ENCODE results near the gene SEC61B.

SEC61B gene

DNA sequence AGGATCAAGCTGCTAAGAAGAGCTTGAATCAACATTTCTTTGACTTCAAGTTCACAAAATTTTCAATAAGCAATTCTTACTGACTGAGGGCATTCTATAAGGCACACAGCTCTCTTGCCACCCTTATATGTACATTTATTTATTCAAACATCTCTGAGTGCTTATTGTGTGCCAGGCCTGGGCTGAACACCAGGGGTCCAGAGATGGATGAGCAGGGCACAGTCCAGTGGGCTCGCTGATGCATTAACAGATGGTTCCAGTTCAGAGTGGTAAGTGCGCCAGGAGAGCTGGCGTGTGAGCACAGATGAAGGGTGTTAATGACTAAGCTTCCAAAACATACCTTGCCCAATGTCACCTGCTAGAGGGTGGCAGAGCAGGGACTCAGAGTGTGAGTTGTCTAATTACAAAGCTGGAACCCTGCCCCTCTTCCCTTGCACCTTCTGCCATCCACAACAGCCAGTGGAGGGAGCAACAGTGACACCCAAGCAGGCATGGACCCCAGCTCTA is 24.9 kb upstream of the SEC61B start:
- peaks cover 5% of the 10 kb centered on the region for H3K27me3 ChIP-seq (ENCODE audit: control insufficient read depth, insufficient read depth, low read length)
- H3K4me1 ChIP-seq (ENCODE audit: control insufficient read depth, insufficient read depth, low read length), result no peaks in the 10 kb centered on the region
- H3K9me3 ChIP-seq (ENCODE audit: control insufficient read depth, low read length), result no peaks in the 10 kb centered on the region
- H3K36me3 ChIP-seq (ENCODE audit: control insufficient read depth, insufficient read depth, low read length), result no peaks in the 10 kb centered on the region
- H3K4me3 ChIP-seq (ENCODE audit: low read length), result no peak overlapping the region
- no peak overlapping the region for H3K9ac ChIP-seq (ENCODE audit: low read length)

DNA sequence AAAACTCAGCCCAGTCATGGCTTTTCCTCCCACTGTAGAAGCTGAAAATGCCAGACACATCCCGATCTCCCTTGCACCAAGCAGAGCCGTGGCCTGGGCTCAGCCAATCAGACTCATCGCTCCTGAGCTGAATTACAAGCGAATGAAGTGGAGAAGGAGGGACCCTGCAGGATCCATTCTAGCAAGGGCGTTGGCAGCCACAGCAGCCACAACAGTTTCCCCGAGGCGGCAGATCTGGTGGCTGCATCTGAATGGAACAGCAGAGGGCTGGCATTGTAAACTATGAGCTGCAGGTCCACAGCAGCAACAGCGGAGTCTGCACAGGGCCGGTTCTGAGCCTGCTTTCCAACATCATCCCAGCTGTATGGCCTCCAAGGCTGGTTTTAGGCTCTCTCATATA is 24.1 kb upstream of the SEC61B start:
- Histone ChIP-seq H3K4me3 (ENCODE audit: low read length) (no peak overlapping the region), H3K9me3 (ENCODE audit: control insufficient read depth, low read length) (no peaks in the 10 kb centered on the region), H3K36me3 (ENCODE audit: control insufficient read depth, insufficient read depth, low read length) (no peaks in the 10 kb centered on the region), H3K4me1 (ENCODE audit: control insufficient read depth, insufficient read depth, low read length) (no peaks in the 10 kb centered on the region), H3K27me3 (ENCODE audit: control insufficient read depth, insufficient read depth, low read length) (peaks cover 5% of the 10 kb centered on the region), H3K9ac (ENCODE audit: low read length) (no peak overlapping the region)

GRCh38 chr9:99199938-99200539 is 22.0 kb upstream of the SEC61B start:
- Histone ChIP-seq H3K4me1 (ENCODE audit: control insufficient read depth, insufficient read depth, low read length) (no peaks in the 10 kb centered on the region), H3K36me3 (ENCODE audit: control insufficient read depth, insufficient read depth, low read length) (no peaks in the 10 kb centered on the region), H3K27me3 (ENCODE audit: control insufficient read depth, insufficient read depth, low read length) (no peaks in the 10 kb centered on the region), H3K9ac (ENCODE audit: low read length) (no peak overlapping the region), H3K9me3 (ENCODE audit: control insufficient read depth, low read length) (no peaks in the 10 kb centered on the region), H3K4me3 (ENCODE audit: low read length) (no peak overlapping the region)

GRCh38 chr9:99201603-99202002 is 20.5 kb upstream of the SEC61B start:
- H3K27me3 ChIP-seq (ENCODE audit: control insufficient read depth, insufficient read depth, low read length), result no peaks in the 10 kb centered on the region
- no peak overlapping the region for H3K4me3 ChIP-seq (ENCODE audit: low read length)
- no peaks in the 10 kb centered on the region for H3K4me1 ChIP-seq (ENCODE audit: control insufficient read depth, insufficient read depth, low read length)
- no peaks in the 10 kb centered on the region for H3K9me3 ChIP-seq (ENCODE audit: control insufficient read depth, low read length)
- no peaks in the 10 kb centered on the region for H3K36me3 ChIP-seq (ENCODE audit: control insufficient read depth, insufficient read depth, low read length)
- no peak overlapping the region for H3K9ac ChIP-seq (ENCODE audit: low read length)

- H3K9me3 ChIP-seq (ENCODE audit: control insufficient read depth, low read length), result no peaks in the 10 kb centered on the region
- H3K4me3 ChIP-seq (ENCODE audit: low read length), result no peak overlapping the region
- no peak overlapping the region for H3K9ac ChIP-seq (ENCODE audit: low read length)
- no peaks in the 10 kb centered on the region for H3K27me3 ChIP-seq (ENCODE audit: control insufficient read depth, insufficient read depth, low read length)
- H3K36me3 ChIP-seq (ENCODE audit: control insufficient read depth, insufficient read depth, low read length), result no peaks in the 10 kb centered on the region
- H3K4me1 ChIP-seq (ENCODE audit: control insufficient read depth, insufficient read depth, low read length), result no peaks in the 10 kb centered on the region
Measured at GRCh38 chr9:99210572-99210971, 11.5 kb upstream of the SEC61B start.

DNA sequence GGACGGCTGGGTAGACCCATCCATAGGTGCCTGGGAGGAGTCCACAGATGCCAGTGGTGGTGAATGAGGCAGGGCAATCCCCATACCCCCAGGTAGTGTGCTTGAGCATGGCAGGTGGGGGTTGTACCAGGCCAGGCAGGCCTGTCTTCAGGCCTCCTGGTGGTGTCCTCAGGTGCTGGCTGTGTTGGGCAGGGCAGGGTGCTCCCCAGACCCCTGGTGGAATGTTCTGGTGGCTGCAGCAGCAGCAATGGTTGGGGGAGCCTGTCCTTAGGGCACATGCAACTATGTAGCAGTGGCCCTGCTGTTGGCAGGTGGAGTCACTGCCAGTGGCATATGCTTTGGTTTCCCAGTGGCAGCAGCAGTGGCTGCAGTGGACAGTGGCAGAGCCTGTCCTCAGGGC is 10.3 kb upstream of the SEC61B start:
- H3K36me3 ChIP-seq (ENCODE audit: control insufficient read depth, insufficient read depth, low read length), result no peaks in the 10 kb centered on the region
- no peaks in the 10 kb centered on the region for H3K4me1 ChIP-seq (ENCODE audit: control insufficient read depth, insufficient read depth, low read length)
- no peaks in the 10 kb centered on the region for H3K9me3 ChIP-seq (ENCODE audit: control insufficient read depth, low read length)
- no peak overlapping the region for H3K9ac ChIP-seq (ENCODE audit: low read length)
- no peaks in the 10 kb centered on the region for H3K27me3 ChIP-seq (ENCODE audit: control insufficient read depth, insufficient read depth, low read length)
- no peak overlapping the region for H3K4me3 ChIP-seq (ENCODE audit: low read length)

DNA sequence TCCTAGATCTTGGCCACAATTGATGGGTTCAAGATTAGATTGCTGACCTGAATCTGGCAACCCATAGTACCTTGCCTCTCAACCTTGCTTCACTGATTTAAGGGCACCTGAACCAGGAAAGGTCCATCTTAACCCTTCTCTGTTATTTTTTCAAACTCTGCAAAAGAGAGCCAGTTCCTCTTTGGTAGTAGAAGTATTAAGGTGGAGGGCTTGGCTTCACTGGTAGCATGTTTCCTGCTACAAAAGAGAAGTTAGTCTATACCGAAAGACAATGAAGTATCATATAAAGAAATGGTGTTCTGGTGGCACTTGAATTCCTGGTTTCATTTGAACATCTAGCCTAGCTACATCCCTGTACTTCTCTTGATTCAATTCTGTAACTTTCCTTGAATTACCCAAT is 8.9 kb upstream of the SEC61B start:
- no peaks in the 10 kb centered on the region for H3K4me1 ChIP-seq (ENCODE audit: control insufficient read depth, insufficient read depth, low read length)
- no peaks in the 10 kb centered on the region for H3K27me3 ChIP-seq (ENCODE audit: control insufficient read depth, insufficient read depth, low read length)
- H3K4me3 ChIP-seq (ENCODE audit: low read length), result no peak overlapping the region
- H3K9ac ChIP-seq (ENCODE audit: low read length), result no peak overlapping the region
- H3K9me3 ChIP-seq (ENCODE audit: control insufficient read depth, low read length), result no peaks in the 10 kb centered on the region
- no peaks in the 10 kb centered on the region for H3K36me3 ChIP-seq (ENCODE audit: control insufficient read depth, insufficient read depth, low read length)

DNA sequence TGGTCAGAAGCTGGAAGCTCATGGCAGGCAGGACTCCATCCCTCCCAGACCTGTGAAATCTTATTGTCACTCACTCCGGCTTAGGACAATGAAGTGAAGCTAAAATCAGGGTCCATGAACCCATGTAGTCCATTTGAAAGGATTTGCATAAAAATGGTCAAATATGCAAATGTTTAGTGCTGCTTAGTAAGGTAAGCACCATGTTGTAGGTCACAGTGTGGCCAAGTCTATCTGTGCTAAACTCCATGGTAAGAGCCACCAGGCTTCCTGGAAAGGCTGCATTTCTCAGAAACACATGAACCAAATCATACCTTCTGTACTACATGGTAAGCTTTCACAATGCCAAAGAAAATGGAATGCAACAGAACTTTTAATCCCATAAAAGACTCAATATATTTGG is 6.0 kb upstream of the SEC61B start:
- H3K9me3 ChIP-seq (ENCODE audit: control insufficient read depth, low read length), result no peaks in the 10 kb centered on the region
- no peaks in the 10 kb centered on the region for H3K4me1 ChIP-seq (ENCODE audit: control insufficient read depth, insufficient read depth, low read length)
- no peaks in the 10 kb centered on the region for H3K36me3 ChIP-seq (ENCODE audit: control insufficient read depth, insufficient read depth, low read length)
- H3K9ac ChIP-seq (ENCODE audit: low read length), result no peak overlapping the region
- H3K4me3 ChIP-seq (ENCODE audit: low read length), result no peak overlapping the region
- H3K27me3 ChIP-seq (ENCODE audit: control insufficient read depth, insufficient read depth, low read length), result no peaks in the 10 kb centered on the region

DNA sequence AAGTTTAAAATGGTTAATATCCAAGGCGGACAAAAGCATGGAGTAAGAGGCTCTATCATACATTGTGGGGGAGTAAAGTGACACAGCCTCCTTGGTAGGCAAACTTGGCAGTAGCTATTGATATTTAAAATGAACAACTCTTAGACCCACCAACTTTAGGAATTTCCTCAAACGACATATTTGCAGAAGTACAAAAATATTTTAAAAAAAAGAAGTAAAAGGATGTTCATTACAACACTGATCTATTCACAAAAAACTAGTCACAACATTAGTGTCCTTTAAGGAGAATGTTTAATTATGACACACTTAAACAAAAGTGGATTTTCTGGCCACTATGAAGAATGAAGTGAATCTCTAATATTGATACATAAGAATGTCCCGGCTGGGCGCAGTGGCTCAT is 2.1 kb upstream of the SEC61B start:
- Histone ChIP-seq H3K36me3 (ENCODE audit: control insufficient read depth, insufficient read depth, low read length) (peaks cover 6% of the 10 kb centered on the region), H3K9ac (ENCODE audit: low read length) (no peak overlapping the region), H3K4me3 (ENCODE audit: low read length) (no peak overlapping the region), H3K9me3 (ENCODE audit: control insufficient read depth, low read length) (no peaks in the 10 kb centered on the region), H3K4me1 (ENCODE audit: control insufficient read depth, insufficient read depth, low read length) (peaks cover 12% of the 10 kb centered on the region), H3K27me3 (ENCODE audit: control insufficient read depth, insufficient read depth, low read length) (no peaks in the 10 kb centered on the region)

GRCh38 chr9:99221266-99221620 is 839 bp upstream of the SEC61B start:
- peaks cover 12% of the 10 kb centered on the region for H3K4me1 ChIP-seq (ENCODE audit: control insufficient read depth, insufficient read depth, low read length)
- H3K9me3 ChIP-seq (ENCODE audit: control insufficient read depth, low read length), result no peaks in the 10 kb centered on the region
- H3K36me3 ChIP-seq (ENCODE audit: control insufficient read depth, insufficient read depth, low read length), result peaks cover 7% of the 10 kb centered on the region

GRCh38 chr9:99222416-99223270 is 561 bp downstream of the SEC61B start:
- no peaks in the 10 kb centered on the region for H3K9me3 ChIP-seq (ENCODE audit: control insufficient read depth, low read length)
- H3K9ac ChIP-seq (ENCODE audit: low read length), result peak overlapping the region; percentile 94
- H3K4me3 ChIP-seq (ENCODE audit: low read length), result peak overlapping the region; percentile 92
- H3K36me3 ChIP-seq (ENCODE audit: control insufficient read depth, insufficient read depth, low read length), result peaks cover 7% of the 10 kb centered on the region
- no peaks in the 10 kb centered on the region for H3K27me3 ChIP-seq (ENCODE audit: control insufficient read depth, insufficient read depth, low read length)
- peaks cover 12% of the 10 kb centered on the region for H3K4me1 ChIP-seq (ENCODE audit: control insufficient read depth, insufficient read depth, low read length)

More at GRCh38 chr9:99221266-99221620, 839 bp upstream of the SEC61B start:
- no peaks in the 10 kb centered on the region for H3K27me3 ChIP-seq (ENCODE audit: control insufficient read depth, insufficient read depth, low read length)
- H3K4me3 ChIP-seq (ENCODE audit: low read length), result peak overlapping the region; percentile 92
- H3K9ac ChIP-seq (ENCODE audit: low read length), result peak overlapping the region; percentile 94

DNA sequence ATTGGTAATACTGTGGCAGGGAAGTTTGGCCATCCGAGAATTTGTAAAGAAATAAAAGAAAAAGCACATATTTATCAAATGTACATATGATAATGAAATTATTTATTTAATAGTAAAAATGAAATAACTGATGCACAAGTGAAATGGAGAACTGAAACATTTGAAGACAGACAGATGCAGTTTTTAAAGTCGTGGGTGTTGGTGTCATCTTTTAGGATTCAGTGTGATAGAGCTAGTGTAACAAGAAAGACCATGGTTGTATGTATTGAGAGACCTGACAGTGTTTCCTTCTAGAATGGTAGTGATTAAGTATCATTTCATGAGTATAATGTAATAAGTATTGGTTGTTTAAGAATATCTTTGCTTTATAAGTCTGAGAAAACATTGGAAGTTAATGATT is 2.4 kb downstream of the SEC61B start:
- Histone ChIP-seq H3K9ac (ENCODE audit: low read length) (no peak overlapping the region), H3K36me3 (ENCODE audit: control insufficient read depth, insufficient read depth, low read length) (peaks cover 7% of the 10 kb centered on the region), H3K4me1 (ENCODE audit: control insufficient read depth, insufficient read depth, low read length) (peaks cover 12% of the 10 kb centered on the region), H3K27me3 (ENCODE audit: control insufficient read depth, insufficient read depth, low read length) (no peaks in the 10 kb centered on the region), H3K9me3 (ENCODE audit: control insufficient read depth, low read length) (no peaks in the 10 kb centered on the region), H3K4me3 (ENCODE audit: low read length) (no peak overlapping the region)
